GM18870 (cell line): ENCODE measurements around the gene SRGAP3.

Experiments
- ATAC-seq: cut with Tn5 transposase; IDR thresholded peaks from one replicate; pipeline ENCODE4 v1.9.1; 2021; ENCODE audit warnings: moderate library complexity; ENCODE audit not compliant: unreplicated experiment

The SRGAP3 gene

DNA sequence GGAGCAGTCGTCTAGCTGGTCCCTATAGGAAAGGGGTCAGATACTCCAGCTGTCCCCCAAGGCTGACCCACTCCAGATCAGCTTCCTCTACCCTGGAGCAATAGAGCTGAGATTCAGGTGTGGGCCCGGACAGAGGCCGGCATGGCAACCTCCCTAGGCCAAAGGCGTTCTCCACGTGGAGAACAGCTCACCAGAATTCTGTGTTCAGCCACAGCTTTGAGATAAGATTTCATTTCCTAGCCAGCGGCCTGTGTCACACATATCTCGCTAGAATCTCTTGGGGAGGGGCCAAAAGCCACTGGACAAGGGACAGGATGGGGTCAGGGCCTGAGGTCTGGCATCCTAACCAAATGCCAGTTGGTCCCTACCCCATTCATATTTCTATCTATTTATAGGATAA lies 20.1 kb downstream of the SRGAP3 start:
- ATAC-seq, result no peak

DNA sequence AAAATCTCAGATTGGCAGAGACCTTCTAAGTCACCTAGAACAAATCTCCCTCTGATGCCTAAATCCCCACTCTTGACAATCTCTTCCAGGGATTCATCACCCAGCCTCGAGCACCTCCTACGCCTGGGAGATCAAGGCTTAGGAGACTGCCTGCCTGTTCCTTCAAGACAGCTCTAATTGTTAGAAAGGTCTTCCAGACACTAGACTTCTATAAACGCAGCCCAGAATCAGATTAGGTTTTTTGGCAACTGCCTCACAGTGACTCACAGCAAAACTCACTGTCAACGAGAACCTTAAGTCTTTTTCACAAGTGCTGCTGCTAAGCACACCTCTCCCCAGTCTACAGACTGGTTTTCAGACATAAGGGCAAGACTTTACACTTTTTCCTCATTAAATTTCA lies 23.1 kb downstream of the SRGAP3 start:
- no peak for ATAC-seq

DNA sequence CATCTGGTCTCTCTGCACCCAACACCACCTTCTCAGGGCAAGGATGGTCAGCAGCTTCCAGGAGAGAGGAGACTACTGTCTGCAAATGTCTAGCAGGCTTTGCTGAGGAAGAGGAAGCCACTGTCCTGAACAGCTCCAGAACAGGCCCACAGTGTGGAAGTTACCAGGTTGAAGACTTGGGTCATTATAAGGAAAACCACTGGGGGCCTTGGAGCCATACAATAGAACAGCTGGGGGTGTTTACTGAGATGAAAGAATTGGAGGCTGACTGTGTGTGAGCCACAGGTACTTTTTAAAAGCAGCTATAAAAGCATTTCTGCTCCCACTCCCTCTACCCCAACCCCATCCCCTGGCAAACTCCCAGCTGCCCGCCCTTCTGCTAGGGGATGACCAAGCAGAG lies 24.2 kb downstream of the SRGAP3 start:
- ATAC-seq, result no peak

- peak; percentile 92 for ATAC-seq
These were observed 25.0 kb downstream of the SRGAP3 start for GRCh38 chr3:9224490-9224889.

DNA sequence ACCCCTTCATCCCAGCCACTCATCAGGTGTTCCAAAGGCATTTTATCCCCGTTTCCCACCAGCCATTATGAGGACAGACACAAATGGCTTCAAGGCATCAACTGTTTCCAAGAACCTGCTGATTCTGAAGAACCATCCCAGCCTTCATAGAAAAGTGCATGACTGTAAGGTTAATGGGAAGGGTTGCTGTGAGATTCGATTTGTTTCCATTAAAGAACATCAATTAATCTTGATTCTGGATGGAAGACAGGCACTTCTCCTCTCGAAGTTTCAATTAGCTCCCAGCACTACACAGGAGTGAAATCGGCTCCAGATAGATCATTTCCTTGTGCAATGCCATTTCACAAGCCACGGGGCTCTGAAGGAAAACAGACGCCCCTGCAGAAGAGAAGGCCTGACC lies 25.8 kb downstream of the SRGAP3 start:
- ATAC-seq, result no peak

DNA sequence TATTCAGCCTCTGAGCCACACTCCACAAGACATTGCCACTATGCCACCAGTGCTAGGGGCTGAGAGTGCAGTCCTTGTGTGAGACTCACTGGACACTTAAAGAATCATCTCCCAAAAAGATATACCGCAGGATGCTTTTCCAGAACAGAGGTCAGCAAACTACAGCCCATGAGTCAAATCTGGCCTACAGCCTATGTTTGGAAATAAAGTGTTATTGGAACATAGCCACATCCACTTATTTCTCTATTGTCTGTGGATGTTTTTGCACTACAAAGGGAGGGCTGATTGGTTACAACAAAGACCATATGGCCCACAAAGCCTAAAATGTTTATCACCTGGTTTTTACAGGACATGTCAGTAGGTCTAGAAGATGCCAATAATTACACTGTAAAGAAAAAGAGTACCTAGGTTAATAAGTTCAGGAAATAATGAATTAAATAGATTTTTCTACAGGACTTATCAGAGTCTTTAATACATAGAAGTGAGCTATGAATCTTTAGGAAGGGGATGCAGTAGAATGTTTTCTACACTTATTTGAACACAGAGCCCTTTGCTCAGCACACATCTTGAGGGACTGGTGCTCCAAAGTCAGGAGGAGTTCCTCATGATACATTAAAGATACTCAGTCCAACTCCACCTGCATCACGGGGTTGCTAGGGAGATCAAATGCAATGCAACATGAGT lies 26.3 kb downstream of the SRGAP3 start:
- no peak for ATAC-seq

DNA sequence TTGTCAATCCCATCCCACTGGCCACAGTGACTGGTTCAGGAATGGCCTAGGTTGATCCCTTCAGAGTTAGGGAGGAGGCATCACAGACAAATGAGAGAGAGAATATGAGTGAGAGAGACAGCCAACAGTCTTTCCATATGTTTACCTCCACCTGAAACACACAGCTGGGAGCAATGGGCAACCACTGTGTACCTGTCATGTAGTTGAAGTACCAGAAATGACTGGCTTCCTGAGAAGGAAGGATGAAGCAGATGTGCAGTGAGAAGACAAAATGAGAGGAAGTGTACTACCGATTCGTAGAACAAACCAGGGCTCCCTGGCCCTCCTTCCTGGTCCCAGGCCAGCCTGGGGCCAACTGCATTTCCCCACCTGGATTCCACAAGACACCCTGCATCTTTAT lies 27.4 kb downstream of the SRGAP3 start:
- ATAC-seq, result no peak

DNA sequence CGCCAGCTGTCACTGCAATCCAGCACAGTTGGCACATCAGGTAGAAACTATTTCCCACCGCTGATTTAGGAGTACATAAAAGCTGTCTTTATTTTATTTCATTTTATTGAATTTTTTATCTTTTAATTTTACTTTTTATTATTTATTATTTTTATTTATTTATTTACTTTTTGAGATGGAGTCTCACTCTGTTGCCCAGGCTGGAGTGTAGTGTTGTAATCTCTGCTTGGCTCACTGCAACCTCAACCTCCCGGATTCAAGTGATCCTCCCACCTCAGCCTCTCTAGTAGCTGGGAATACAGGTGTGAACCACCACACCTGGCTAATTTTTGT lies 31.0 kb downstream of the SRGAP3 start:
- ATAC-seq, result no peak

GRCh38 chr3:9217784-9218513 lies 31.5 kb downstream of the SRGAP3 start:
- ATAC-seq, result no peak

- no peak for ATAC-seq
These were observed 32.7 kb downstream of the SRGAP3 start for GRCh38 chr3:9216736-9217135.

DNA sequence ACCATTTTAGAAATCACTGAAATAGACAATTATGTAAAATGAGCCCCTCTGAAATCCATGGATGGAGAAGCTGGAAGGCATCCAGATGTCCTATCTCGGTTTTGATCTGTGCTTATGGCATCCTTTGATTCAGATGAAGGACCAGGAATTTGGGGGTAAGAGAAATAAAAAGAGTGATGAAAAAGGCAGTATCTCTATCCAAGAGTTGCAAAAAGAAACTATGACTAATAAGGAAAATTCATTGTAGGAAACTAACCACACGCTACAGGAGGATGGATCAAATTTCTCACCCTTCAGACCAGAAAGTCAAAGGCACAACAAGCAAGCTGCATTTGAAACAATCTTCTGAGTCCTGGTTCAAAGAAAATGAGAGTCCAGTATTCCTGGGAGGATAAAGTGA lies 34.8 kb downstream of the SRGAP3 start:
- no peak for ATAC-seq

DNA sequence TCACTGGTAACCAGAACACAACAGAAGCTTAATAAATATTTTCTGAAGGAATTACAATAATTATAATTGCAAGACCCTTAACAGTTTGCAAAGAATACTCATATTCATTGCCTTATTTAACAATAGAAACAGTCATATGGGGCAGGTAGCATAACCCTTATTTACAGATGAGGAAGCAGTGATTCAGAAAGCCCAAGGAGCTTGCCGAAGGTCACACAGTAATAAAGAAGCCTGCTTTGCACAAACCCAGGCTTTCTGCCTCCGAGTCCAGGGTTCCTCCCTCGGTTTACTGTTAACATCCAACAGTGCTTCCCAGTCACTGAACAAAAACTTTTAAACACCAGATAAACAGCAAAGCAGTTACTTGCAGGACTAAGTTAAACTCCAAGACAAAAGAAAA lies 35.3 kb downstream of the SRGAP3 start:
- ATAC-seq, result no peak

DNA sequence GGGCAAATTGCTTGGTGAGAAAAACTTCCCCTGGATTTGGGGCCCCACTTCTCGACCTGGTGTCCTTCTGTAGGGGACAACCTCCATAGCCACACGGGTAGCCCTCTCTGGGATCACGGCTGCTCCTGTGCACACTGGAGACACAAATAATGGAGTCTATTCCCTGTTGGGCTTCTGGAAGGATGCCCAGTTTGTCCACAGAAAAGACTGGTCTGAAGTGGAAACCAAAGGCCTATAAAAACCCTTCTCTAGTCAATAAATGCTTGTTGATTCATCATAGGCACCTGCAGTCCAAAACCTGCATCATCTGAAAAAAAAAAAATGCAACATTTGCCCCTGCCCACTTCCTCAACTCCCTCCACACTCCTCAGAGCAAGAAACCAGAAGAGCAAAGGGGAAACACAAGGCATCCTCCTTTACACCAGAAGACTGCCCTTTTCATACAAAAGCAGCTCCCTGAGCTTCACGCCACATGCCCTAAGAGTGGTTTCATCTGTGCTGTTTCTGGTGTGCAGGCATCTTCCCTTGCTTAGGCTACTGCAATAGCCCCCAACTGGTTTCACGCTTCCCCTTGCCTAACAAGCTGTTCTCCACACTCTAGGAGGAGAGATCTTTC lies 36.3 kb downstream of the SRGAP3 start:
- ATAC-seq, result no peak

GRCh38 chr3:9211155-9211950 lies 38.1 kb downstream of the SRGAP3 start:
- ATAC-seq, result no peak

- no peak for ATAC-seq
These were observed 39.7 kb downstream of the SRGAP3 start for GRCh38 chr3:9209777-9210176.

DNA sequence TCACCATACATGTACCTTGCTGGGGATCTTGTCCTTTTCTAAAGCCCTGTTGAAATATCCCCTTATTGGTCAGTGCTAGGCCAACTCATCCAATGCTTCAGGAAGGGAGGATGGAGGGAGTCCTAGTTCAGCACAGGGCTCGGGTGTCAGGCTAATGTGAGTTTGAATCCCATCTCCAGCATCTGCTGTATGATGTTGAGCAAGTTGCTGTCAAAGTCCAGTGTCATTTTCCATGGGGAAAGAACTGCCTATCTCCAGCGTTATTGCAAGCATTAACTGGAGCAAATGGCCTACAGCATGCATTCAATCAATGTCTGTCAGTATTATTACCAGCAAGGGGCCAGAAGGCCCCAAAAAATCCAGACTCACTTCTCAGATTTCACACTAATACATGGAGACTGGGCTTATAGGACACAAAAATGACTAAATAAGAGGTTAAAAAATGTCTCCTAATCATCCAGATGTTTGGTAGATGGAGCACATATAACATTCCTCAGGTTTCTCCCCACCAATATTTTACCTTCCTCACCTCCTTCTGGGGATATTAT lies 40.8 kb downstream of the SRGAP3 start:
- no peak for ATAC-seq

DNA sequence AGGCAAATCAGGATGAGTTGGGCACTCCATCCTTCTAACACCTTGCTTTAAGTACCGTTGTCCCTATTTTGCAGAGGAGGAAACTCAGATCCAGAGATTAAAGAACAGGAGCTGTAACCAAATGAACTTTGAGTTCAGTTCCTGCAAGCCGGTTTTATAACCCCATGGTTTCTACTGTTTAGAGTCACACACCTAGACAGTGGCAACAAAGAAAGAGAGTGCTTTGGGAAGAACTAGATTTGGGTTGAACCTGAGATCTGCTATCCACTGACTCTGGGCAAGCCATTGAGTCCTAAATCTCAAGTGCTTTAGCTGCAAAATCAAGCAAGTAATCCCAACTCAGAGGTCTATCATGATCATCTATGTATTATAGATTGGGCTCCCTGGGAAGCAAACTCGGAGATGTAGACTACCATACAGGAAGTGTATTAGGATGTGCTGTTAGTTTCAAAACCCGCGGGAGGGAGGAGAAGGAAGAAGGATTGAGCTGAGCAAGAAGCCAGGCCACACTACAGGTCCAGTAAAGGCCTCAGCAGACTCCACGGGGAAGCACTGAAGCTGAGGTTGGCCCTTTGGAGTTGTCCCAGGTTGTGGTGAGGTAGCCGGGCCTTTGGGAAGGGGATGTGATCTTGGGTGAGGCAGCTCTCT lies 42.2 kb downstream of the SRGAP3 start:
- no peak for ATAC-seq

- no peak for ATAC-seq
These were observed 43.2 kb downstream of the SRGAP3 start for GRCh38 chr3:9206287-9206686.

DNA sequence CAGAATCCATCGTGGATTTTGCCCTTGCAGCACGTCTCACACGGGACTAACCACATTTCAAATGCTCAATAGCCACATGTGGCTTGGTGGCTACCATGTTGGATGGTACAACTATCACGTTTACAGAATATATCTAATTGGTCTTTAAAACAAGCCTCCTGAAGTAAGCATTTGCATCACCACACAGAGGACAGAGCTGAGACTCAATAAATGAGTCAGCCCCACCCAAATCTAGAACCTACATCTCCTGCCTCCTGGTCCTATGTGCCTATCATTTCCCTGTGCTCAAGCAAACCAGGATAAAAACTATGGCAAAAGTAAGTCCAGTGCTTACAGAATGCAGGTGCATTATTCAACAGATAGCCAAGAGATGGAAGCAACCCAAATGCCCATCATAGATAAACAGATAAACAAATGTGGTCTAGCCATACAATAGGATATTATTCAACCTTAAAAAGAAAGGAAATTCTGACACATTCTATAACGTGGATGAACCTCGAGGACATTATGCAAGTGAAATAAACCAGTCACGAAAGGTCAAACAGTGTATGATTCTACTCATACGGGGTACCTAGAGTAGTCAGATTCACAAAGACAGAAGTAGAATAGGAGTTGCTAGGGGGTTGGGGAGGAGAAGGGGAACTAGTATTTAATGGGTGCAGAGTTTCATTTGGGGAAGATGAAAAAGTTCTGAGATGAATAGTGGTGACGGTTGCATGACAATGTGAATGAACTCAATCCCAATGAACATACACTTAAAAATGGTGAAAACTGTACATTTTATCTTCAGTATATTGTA lies 43.9 kb downstream of the SRGAP3 start:
- no peak for ATAC-seq
